Keratinocyte (primary cell): ENCODE results near the gene MGAT5B. TPM values are rescaled to one million over a fixed set of nuclear protein-coding genes. Genes with fewer than 3 reads are reported as not detected.

Experiments used
- DNase-seq: peaks from one replicate; pipeline ENCODE4 v3.0.0-alpha.2; 2011; ENCODE audit warnings: low read depth, missing footprints, low spot score
- FAIRE-seq: peaks from 2 replicates; lab custom pipeline; 2011; peaks lifted over from hg19 to GRCh38; lab: Jason Lieb, UNC
- H2AFZ ChIP-seq: 2 replicates; pipeline ENCODE4 v1.6.0; 2012; ENCODE audit warnings: low read length, control low read depth, inconsistent platforms; ENCODE audit not compliant: control insufficient read depth
- H3K27ac ChIP-seq: 2 replicates; pipeline ENCODE4 v1.5.1; 2011; ENCODE audit warnings: low read length; ENCODE audit not compliant: control insufficient read depth, insufficient read depth
- H3K27me3 ChIP-seq: 3 replicates; pipeline ENCODE4 v1.6.0; 2011; ENCODE audit warnings: low read length; ENCODE audit not compliant: control insufficient read depth, insufficient read depth; ENCODE audit errors: extremely low read depth
- H3K36me3 ChIP-seq, 2 experiments: 2 replicates in 1 of 2; 3 replicates in 1 of 2; pipeline ENCODE4 v1.5.1; 2011; ENCODE audit warnings: low read length in 2 of 2, mild to moderate bottlenecking in 1 of 2; ENCODE audit not compliant: control insufficient read depth in 2 of 2, insufficient read depth in 2 of 2; ENCODE audit errors: extremely low read depth in 1 of 2
- H3K4me1 ChIP-seq: 3 replicates; pipeline ENCODE4 v1.5.1; 2011; ENCODE audit warnings: low read length; ENCODE audit not compliant: control insufficient read depth, insufficient read depth; ENCODE audit errors: extremely low read depth
- H3K4me2 ChIP-seq: 3 replicates; pipeline ENCODE4 v1.6.0; 2011; ENCODE audit warnings: low read depth, low read length; ENCODE audit not compliant: control insufficient read depth, insufficient read depth; ENCODE audit errors: extremely low read depth
- H3K4me3 ChIP-seq, 3 experiments: fragments of 200-600 bp in 1 of 3; sonication (generic) in 1 of 3; 2 replicates in 2 of 3; 3 replicates in 1 of 3; pipeline ENCODE4 v1.5.1; 2011 to 2016; ENCODE audit warnings: low read length in 3 of 3, mild to moderate bottlenecking in 3 of 3, control low read depth in 2 of 3, inconsistent platforms in 1 of 3, low read depth in 1 of 3, mixed read lengths in 1 of 3, mixed run types in 1 of 3, moderate library complexity in 1 of 3; ENCODE audit not compliant: control insufficient read depth in 2 of 3, insufficient read depth in 2 of 3; ENCODE audit errors: extremely low read depth in 1 of 3
- H3K79me2 ChIP-seq: 2 replicates; pipeline ENCODE4 v1.6.0; 2012; ENCODE audit warnings: low read length; ENCODE audit not compliant: control insufficient read depth, insufficient read depth
- H3K9ac ChIP-seq: 3 replicates; pipeline ENCODE4 v1.6.0; 2011; ENCODE audit warnings: low read length; ENCODE audit not compliant: control insufficient read depth, insufficient read depth; ENCODE audit errors: extremely low read depth
- H3K9me1 ChIP-seq: 3 replicates; pipeline ENCODE4 v1.6.0; 2011; ENCODE audit warnings: low read length; ENCODE audit not compliant: control insufficient read depth, insufficient read depth; ENCODE audit errors: extremely low read depth
- H3K9me3 ChIP-seq: 2 replicates; pipeline ENCODE4 v1.5.1; 2012; ENCODE audit warnings: low read depth, low read length; ENCODE audit not compliant: control insufficient read depth
- H4K20me1 ChIP-seq: 3 replicates; pipeline ENCODE4 v1.6.0; 2011; ENCODE audit warnings: low read length; ENCODE audit not compliant: control insufficient read depth, insufficient read depth; ENCODE audit errors: extremely low read depth
- CTCF ChIP-seq, 3 experiments: IDR thresholded peaks in 1 of 3; conservative IDR thresholded peaks in 1 of 3; optimal IDR thresholded peaks in 1 of 3; 2 replicates in 2 of 3; 3 replicates in 1 of 3; pipeline versions ENCODE3 to v1.5.1; 2011; ENCODE audit warnings: low read length in 3 of 3, mild to moderate bottlenecking in 3 of 3, moderate library complexity in 2 of 3, control low read depth in 1 of 3, inconsistent platforms in 1 of 3; ENCODE audit not compliant: insufficient read depth in 2 of 3; ENCODE audit errors: extremely low read depth in 1 of 3
- EZH2 ChIP-seq: IDR thresholded peaks from one replicate; pipeline ENCODE4 v1.6.1; 2012; ENCODE audit warnings: inconsistent platforms, mild to moderate bottlenecking, low read length, moderate library complexity
- dilution Hi-C: fragments of 300-500 bp; cut with MboI; formaldehyde crosslinking; loops from one replicate; pipeline ENCODE4 v1.7.0; 2020; ENCODE audit warnings: low sequenced_read_pairs; ENCODE audit not compliant: extremely low pct_ligation_motif_present
- polyA plus RNA-seq, 5 experiments: library from polyadenylated mRNA; depleted of rRNA in 3 of 5; stranded (reverse) in 3 of 5; stranded (forward) in 1 of 5; unstranded in 1 of 5; fragments of >200 nt; gene quantifications; 1 replicate in 1 of 5; 2 replicates in 3 of 5; 3 replicates in 1 of 5; pipeline versions ENCODE4 v1.2.1 to v1.2.3, GENCODE V29; 2011 to 2012; ENCODE audit warnings: missing spikeins in 2 of 5, low read depth in 1 of 5, low replicate concordance in 1 of 5

MGAT5B gene
- polyA plus RNA-seq, 1 donor (not counting 4 experiments of a cell fraction or from before 2014, with no cell fraction given): 0.29 TPM

GRCh38 chr17:76886395-76886794 is 18.2 kb downstream of the MGAT5B start:
- Histone ChIP-seq H3K79me2 (no peaks in the 10 kb centered on the region), H3K4me2 (no peak overlapping the region), H3K9me1 (no peaks in the 10 kb centered on the region), H2AFZ (no peak overlapping the region), H3K9me3 (no peaks in the 10 kb centered on the region), H3K4me3 (no peak overlapping the region), H3K4me1 (no peaks in the 10 kb centered on the region), H4K20me1 (no peaks in the 10 kb centered on the region), H3K27ac (no peak overlapping the region), H3K9ac (no peak overlapping the region), H3K27me3 (peaks cover 23% of the 10 kb centered on the region), H3K36me3 (no peaks in the 10 kb centered on the region)
- DNase-seq: no peak
- TF ChIP-seq CTCF (optimal IDR thresholded peaks at IDR 0.05 in 1 of 3, IDR thresholded peaks at IDR 0.05 in 1 of 3, conservative IDR thresholded peaks at IDR 0.05 in 1 of 3; ENCODE audit: extremely low read depth in 1 of 3, insufficient read depth in 2 of 3, low read length in 3 of 3) (no peak), EZH2 (no peak)
- dilution Hi-C loops: loop anchor here (25.0 kb wide), 1 partner anchor 101 kb away; no protein-coding TSS in a partner anchor
- FAIRE-seq: no peak

GRCh38 chr17:76887802-76888201 is 19.6 kb downstream of the MGAT5B start:
- dilution Hi-C loops: loop anchor here (25.0 kb wide), 1 partner anchor 99 kb away; no protein-coding TSS in a partner anchor
- FAIRE-seq: no peak
- H3K4me2 ChIP-seq: no peak overlapping the region
- no peaks in the 10 kb centered on the region for H4K20me1 ChIP-seq
- no peak overlapping the region for H2AFZ ChIP-seq
- H3K4me1 ChIP-seq: no peaks in the 10 kb centered on the region
- TF ChIP-seq EZH2 (no peak), CTCF (optimal IDR thresholded peaks at IDR 0.05 in 1 of 3, IDR thresholded peaks at IDR 0.05 in 1 of 3, conservative IDR thresholded peaks at IDR 0.05 in 1 of 3; ENCODE audit: extremely low read depth in 1 of 3, insufficient read depth in 2 of 3, low read length in 3 of 3) (peak; percentile 9 to 39 (median 23))
- no peaks in the 10 kb centered on the region for H3K36me3 ChIP-seq
- H3K9me3 ChIP-seq: no peaks in the 10 kb centered on the region
- no peak overlapping the region for H3K27ac ChIP-seq
- H3K9ac ChIP-seq: no peak overlapping the region
- no peaks in the 10 kb centered on the region for H3K9me1 ChIP-seq
- peaks cover 18% of the 10 kb centered on the region for H3K27me3 ChIP-seq
- no peak overlapping the region for H3K4me3 ChIP-seq
- DNase-seq: no peak
- H3K79me2 ChIP-seq: no peaks in the 10 kb centered on the region
